GM18502 (cell line): ENCODE results near the gene C10orf95.

ENCODE experiments used
- ATAC-seq: cut with Tn5 transposase; IDR thresholded peaks from one replicate; pipeline ENCODE4 v1.9.1; 2021; ENCODE audit warnings: mild to moderate bottlenecking; ENCODE audit not compliant: unreplicated experiment, poor library complexity

Gene C10orf95

GRCh38 chr10:102405108-102405571, 46.2 kb downstream of the C10orf95 start:
- ATAC-seq = no peak

DNA sequence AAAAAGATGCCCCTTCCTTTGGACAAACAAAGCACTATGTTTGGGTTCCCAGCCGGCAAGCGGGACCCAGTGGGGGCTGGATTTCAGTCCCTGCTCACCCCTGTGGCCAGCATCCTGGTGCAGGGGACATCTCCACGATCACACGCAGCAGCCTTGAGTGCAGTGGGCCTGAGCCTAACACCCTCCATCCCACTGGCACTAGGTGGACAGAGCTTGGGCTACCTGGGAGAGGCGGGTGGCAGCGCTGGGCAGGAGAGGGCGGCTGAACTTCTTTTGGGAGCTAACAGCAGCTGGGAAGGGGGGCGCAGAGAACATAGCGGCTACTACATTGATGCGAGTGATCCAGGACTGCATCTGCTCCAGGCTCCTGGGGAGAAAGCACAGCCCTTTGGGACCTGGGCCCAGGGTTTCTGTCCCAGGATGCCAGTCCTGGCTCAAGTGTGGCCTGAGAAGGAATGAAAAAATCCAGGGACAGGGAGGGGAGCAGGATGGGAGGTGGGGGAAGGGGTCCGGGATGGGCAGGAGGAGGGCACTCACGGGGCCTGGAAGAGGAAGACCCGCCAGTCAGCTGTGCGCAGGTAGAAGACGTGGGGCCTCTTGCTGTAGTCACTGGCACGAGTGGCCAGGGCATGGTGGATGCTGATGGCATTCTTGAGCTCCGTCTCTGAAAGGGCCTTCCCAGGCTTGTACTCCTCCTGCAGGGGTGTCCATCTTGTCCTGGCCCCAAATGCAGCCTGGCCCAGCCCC, 46.8 kb downstream of the C10orf95 start:
- no peak for ATAC-seq

DNA sequence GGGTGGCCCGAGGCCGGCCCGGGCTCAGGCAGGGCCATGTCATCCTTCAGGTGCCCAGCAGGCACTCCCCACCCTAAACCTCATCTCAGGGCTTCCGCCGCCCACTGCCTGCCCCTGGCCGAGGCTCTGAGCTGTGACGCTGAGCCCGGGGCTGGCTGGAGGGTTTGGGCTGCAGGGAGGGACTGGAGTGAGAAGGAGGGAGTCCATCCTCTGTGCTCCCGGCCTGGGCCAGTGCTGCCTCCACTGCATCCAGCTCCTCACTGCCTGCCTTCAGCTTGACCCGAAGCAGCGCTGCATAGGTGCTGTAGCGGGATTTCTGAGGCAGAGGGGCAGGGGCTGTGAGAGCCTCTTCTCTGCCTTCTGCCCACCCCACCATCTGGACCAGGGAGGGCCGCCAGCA, 48.2 kb downstream of the C10orf95 start:
- no peak for ATAC-seq

DNA sequence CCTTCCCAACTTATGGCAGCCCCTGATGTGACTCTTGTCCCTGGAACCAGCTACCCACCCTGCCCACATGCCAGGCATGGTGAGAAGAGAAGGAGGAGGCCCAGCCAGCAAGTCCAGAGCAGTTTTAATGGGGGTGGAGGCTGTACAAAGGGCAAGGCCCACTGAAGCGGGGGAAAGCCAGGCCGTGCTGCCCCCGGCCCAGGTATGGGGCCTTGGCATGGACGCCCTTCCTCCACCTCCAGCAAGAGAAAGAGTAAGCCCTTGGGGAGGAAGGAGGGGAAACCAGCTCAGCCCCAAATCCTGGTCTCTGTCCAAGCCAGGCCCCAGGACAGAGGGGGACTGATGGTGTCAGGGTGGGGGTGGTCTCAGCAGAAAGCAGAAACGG, 48.8 kb downstream of the C10orf95 start:
- ATAC-seq = no peak

- ATAC-seq = no peak
Observed at GRCh38 chr10:102401735-102402511, 49.4 kb downstream of the C10orf95 start.

GRCh38 chr10:102401342-102401654, 50.0 kb downstream of the C10orf95 start:
- ATAC-seq = no peak

DNA sequence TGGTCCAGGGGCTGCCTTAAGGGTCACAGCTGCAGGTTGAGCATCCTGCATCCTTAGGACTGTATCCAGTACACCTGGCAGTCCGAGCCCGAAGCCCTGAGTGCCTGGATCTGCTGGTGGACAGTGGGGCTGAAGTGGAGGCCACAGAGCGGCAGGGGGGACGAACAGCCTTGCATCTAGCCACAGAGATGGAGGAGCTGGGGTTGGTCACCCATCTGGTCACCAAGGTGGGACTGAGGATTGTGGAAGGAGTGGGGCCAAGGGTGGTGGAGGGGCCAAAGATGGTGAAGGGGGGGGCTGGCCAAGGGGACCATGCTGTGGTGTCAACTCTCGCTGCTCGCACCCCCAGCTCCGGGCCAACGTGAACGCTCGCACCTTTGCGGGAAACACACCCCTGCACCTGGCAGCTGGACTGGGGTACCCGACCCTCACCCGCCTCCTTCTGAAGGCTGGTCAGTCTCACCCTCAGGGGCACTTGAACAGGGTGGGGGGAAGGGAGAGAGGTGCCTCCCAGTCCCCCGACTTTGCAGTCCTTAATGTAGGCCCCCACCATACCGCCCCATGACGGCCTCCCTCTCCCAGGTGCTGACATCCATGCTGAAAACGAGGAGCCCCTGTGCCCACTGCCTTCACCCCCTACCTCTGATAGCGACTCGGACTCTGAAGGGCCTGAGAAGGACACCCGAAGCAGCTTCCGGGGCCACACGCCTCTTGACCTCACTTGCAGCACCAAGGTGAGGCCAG, 50.6 kb downstream of the C10orf95 start:
- ATAC-seq = no peak

- no peak for ATAC-seq
Observed at GRCh38 chr10:102400076-102400475, 51.3 kb downstream of the C10orf95 start.
